OCI-LY1 (cell line): ENCODE results near the gene SPA17.

Experiments used
- H2AFZ ChIP-seq: fragments of 200-600 bp; sonication (generic), shearing (Covaris generic); 2 replicates; pipeline ENCODE4 v1.6.0; 2014; ENCODE audit warnings: antibody characterized with exemption, mild to moderate bottlenecking, low read length
- H3F3A ChIP-seq: fragments of 200-600 bp; sonication (generic), shearing (Covaris generic); 2 replicates; pipeline ENCODE4 v1.6.0; 2014; ENCODE audit warnings: mild to moderate bottlenecking, antibody characterized with exemption, low read length, moderate library complexity; ENCODE audit not compliant: insufficient read depth
- H3K27ac ChIP-seq: fragments of 200-600 bp; sonication (generic); 2 replicates; pipeline ENCODE4 v1.5.1; 2014; ENCODE audit warnings: low read length, mixed run types, mild to moderate bottlenecking, low read depth; ENCODE audit not compliant: poor library complexity, severe bottlenecking
- H3K27me3 ChIP-seq: fragments of 200-600 bp; sonication (generic); 2 replicates; pipeline ENCODE4 v1.6.0; 2014; ENCODE audit warnings: antibody characterized with exemption, mild to moderate bottlenecking, low read length, moderate library complexity; ENCODE audit not compliant: insufficient read depth
- H3K36me3 ChIP-seq: fragments of 200-600 bp; sonication (generic); 2 replicates; pipeline ENCODE4 v1.6.1; 2014; ENCODE audit warnings: mild to moderate bottlenecking, antibody characterized with exemption, low read length, moderate library complexity, mixed read lengths; ENCODE audit not compliant: insufficient read depth
- H3K4me1 ChIP-seq: fragments of 200-600 bp; sonication (generic); 2 replicates; pipeline ENCODE4 v1.5.1; 2014; ENCODE audit warnings: mild to moderate bottlenecking, low read length, moderate library complexity; ENCODE audit not compliant: insufficient read depth, severe bottlenecking
- H3K4me2 ChIP-seq: fragments of 200-600 bp; sonication (generic), shearing (Covaris generic); 2 replicates; pipeline ENCODE4 v1.6.1; 2014; ENCODE audit warnings: low read length
- H3K4me3 ChIP-seq: fragments of 200-600 bp; sonication (generic); 2 replicates; pipeline ENCODE4 v1.5.1; 2014; ENCODE audit warnings: low read length, low read depth, mild to moderate bottlenecking, mixed read lengths; ENCODE audit not compliant: poor library complexity, severe bottlenecking
- H3K79me2 ChIP-seq: fragments of 200-600 bp; shearing (Covaris generic); 2 replicates; pipeline ENCODE4 v1.6.1; 2016; ENCODE audit warnings: mixed run types, low read length, mixed read lengths; ENCODE audit not compliant: insufficient read depth
- H3K9ac ChIP-seq: fragments of 200-600 bp; sonication (generic), shearing (Covaris generic); 2 replicates; pipeline ENCODE4 v1.6.1; 2014; ENCODE audit warnings: mild to moderate bottlenecking, low read length, mixed read lengths
- H3K9me2 ChIP-seq: fragments of 200-600 bp; sonication (generic), shearing (Covaris generic); 2 replicates; pipeline ENCODE4 v1.6.1; 2014; ENCODE audit warnings: low read depth, mild to moderate bottlenecking, low read length, mixed read lengths
- H3K9me3 ChIP-seq: fragments of 200-600 bp; shearing (Covaris generic); 2 replicates; pipeline ENCODE4 v1.6.1; 2014; ENCODE audit warnings: low read length, mixed read lengths
- H4K20me1 ChIP-seq: fragments of 200-600 bp; sonication (generic), shearing (Covaris generic); 2 replicates; pipeline ENCODE4 v1.6.0; 2016; ENCODE audit warnings: mild to moderate bottlenecking, low read length; ENCODE audit not compliant: insufficient read depth
- EZH2 ChIP-seq: fragments of 200-600 bp; sonication (generic), shearing (Covaris generic); IDR thresholded peaks from 2 replicates; pipeline ENCODE4 v1.8.0; 2017; ENCODE audit warnings: borderline replicate concordance, mixed run types, mild to moderate bottlenecking, antibody characterized with exemption, low read length, moderate library complexity, mixed read lengths
- TF ChIP-seq, protein P1 (sequence below): fragments of 200-600 bp; sonication (generic), shearing (Covaris generic); IDR thresholded peaks from 2 replicates; pipeline ENCODE4 v1.5.1; 2017; ENCODE audit warnings: mild to moderate bottlenecking, antibody characterized with exemption, low read length, moderate library complexity, mixed read lengths

SPA17 gene

DNA sequence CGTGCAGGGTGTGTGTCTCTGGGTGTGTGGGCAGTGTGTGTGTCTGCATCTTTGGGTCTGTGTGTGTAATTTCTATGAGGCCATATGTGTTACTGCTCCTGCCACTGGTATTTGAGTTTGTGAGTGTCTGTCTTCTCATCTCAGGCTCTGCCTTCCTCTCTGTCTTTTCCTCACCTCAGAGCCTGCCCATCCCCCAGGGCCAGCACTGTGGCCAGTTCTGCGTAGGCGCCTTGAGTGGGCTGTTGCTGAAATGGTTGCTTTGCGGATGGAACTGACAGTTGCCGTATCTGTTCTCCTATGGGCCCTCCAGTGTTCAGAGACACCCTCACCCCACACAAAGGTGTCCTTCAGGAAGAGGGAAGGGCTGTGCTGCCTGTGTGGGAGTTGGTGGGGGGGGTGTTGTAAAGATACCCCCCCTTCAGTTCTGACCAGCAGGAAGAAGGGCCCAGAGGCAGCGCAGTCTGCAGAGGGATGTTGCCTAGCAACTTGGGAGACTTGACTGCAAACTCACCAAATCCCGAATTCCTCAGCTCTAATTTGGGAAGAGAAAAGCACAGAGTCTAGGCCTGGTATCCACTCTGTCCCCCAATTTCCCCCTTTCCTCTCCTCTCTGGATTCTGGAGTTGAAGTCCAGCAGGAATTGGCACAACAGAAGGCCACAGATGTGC, 64.1 kb downstream of the SPA17 start:
- no peak overlapping the region for H2AFZ ChIP-seq
- H3F3A ChIP-seq = no peaks in the 10 kb centered on the region
- H3K4me3 ChIP-seq = no peak overlapping the region
- H3K36me3 ChIP-seq = no peaks in the 10 kb centered on the region
- H3K79me2 ChIP-seq = no peaks in the 10 kb centered on the region
- H3K9me2 ChIP-seq = no peaks in the 10 kb centered on the region
- H4K20me1 ChIP-seq = no peaks in the 10 kb centered on the region
- peaks cover 9% of the 10 kb centered on the region for H3K4me1 ChIP-seq
- H3K9me3 ChIP-seq = no peaks in the 10 kb centered on the region
- TF ChIP-seq, protein P1, sequence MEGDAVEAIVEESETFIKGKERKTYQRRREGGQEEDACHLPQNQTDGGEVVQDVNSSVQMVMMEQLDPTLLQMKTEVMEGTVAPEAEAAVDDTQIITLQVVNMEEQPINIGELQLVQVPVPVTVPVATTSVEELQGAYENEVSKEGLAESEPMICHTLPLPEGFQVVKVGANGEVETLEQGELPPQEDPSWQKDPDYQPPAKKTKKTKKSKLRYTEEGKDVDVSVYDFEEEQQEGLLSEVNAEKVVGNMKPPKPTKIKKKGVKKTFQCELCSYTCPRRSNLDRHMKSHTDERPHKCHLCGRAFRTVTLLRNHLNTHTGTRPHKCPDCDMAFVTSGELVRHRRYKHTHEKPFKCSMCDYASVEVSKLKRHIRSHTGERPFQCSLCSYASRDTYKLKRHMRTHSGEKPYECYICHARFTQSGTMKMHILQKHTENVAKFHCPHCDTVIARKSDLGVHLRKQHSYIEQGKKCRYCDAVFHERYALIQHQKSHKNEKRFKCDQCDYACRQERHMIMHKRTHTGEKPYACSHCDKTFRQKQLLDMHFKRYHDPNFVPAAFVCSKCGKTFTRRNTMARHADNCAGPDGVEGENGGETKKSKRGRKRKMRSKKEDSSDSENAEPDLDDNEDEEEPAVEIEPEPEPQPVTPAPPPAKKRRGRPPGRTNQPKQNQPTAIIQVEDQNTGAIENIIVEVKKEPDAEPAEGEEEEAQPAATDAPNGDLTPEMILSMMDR = no peak
- no peak for TF ChIP-seq EZH2
- no peak overlapping the region for H3K4me2 ChIP-seq
- no peak overlapping the region for H3K27ac ChIP-seq
- no peaks in the 10 kb centered on the region for H3K27me3 ChIP-seq
- H3K9ac ChIP-seq = no peak overlapping the region

DNA sequence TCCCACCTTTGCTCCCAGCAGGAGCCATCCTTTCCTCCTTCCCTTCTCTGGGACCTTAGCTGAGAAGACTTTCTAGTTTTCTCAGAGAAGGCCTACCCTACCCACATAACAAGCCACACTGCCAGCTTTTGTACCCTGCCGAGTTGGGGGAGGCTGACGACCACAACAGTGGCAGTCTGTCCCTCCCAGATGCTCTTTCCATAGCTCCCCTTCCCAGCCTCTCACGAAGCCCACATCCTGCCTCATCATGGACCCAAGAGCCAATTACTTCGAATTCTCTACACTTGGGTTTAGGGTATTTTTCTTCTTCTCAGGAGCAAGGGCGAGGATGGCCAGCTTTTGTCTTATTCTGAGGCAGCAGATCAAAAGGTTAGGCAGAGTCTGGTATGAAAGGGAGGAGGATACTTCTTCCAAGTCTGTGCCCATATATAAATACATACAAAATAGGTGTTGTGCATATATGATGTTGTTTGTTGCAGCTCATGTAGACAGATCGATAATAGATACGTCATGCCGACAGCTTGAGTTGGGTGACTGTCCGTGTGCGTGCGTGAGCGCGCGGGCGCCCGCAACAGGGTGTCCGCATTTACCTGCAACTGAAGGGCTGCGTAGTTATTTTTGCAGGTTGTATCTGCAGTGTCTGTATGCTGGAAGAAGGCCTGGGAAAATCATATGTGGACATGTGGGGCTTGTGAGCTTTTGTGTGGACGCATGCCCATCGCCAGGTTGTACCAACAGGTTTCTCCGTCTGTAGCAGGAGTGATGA, 65.2 kb downstream of the SPA17 start:
- H3F3A ChIP-seq = no peaks in the 10 kb centered on the region
- TF ChIP-seq, protein P1 = no peak
- no peak for TF ChIP-seq EZH2
- no peak overlapping the region for H3K4me3 ChIP-seq
- no peak overlapping the region for H3K27ac ChIP-seq
- no peaks in the 10 kb centered on the region for H3K9me3 ChIP-seq
- H3K27me3 ChIP-seq = no peaks in the 10 kb centered on the region
- no peaks in the 10 kb centered on the region for H3K36me3 ChIP-seq
- no peaks in the 10 kb centered on the region for H3K79me2 ChIP-seq
- H2AFZ ChIP-seq = no peak overlapping the region
- H3K9me2 ChIP-seq = no peaks in the 10 kb centered on the region
- H3K4me1 ChIP-seq = peaks cover 9% of the 10 kb centered on the region
- H3K4me2 ChIP-seq = no peak overlapping the region
- H4K20me1 ChIP-seq = no peaks in the 10 kb centered on the region
- no peak overlapping the region for H3K9ac ChIP-seq

DNA sequence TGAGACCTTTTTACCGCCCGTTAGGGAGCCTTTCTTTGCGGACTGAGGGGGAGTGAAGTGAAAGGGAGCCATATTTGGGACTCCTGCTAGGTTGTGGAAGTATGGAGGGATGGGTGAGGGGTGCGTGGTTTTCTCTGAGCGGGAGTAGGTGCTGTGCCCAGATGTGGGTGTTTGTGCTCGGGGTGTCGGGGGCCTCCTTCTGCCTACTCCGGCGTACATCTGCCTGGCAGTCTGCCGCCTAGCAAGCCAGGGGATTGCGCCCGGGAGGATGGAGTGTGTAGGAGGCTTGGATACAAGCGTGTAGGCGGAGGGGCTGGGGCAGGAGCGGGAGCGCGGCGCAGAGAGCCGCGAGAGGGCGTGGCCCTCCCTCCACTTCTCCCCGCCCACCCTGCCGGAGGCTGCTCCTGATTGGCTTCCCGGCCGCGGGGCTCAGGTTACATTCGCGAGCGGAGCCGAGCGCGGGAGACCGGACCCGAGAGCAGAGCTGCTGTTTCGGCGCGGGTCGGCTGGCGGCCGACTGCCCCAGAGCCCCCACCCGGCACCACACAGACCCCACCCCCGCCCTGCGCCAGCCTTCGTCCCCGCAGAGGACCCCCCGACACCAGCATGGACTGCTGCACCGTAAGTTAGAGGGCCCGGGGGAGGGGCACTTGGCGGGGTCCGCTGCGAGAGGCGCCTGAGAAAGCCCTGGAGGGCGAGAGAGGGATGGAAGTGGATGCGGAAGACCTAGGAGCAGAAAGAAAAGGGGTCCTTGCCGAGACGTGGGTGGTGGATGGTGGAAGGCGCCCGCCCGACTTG, 66.0 kb downstream of the SPA17 start, which contains the start of gene NRGN:
Gene NRGN, plus strand, starts transcription at position 464 of the 798 bp plus-strand sequence. Its CDS starts 143 bp downstream, at position 607.
- H3K27me3 ChIP-seq = no peaks in the 10 kb centered on the region
- peaks cover 9% of the 10 kb centered on the region for H3K4me1 ChIP-seq
- peak within 1 kb of the TSS; percentile 64 for H3K4me3 ChIP-seq
- H3K27ac ChIP-seq = no peak within 1 kb of the TSS
- H3K9me3 ChIP-seq = no peaks in the 10 kb centered on the region
- no peaks in the 10 kb centered on the region for H3F3A ChIP-seq
- no peak within 1 kb of the TSS for H2AFZ ChIP-seq
- no peaks in the 10 kb centered on the region for H3K79me2 ChIP-seq
- no peak for TF ChIP-seq EZH2
- TF ChIP-seq, protein P1 = no peak
- no peaks in the 10 kb centered on the region for H4K20me1 ChIP-seq
- H3K36me3 ChIP-seq = no peaks in the 10 kb centered on the region
- no peaks in the 10 kb centered on the region for H3K9me2 ChIP-seq
- peak within 1 kb of the TSS; percentile 76 for H3K4me2 ChIP-seq
- H3K9ac ChIP-seq = peak within 1 kb of the TSS; percentile 46; the same call in 1 of the 2 replicates
